ENCODE results near the gene AUP1. TPM values are rescaled to one million over a fixed set of nuclear protein-coding genes. Genes with fewer than 3 reads are reported as not detected.

Gene AUP1
- total and polyA plus RNA-seq, 2 of the 8 experiments (the other 6 are each of a cell fraction or from before 2014, with no cell fraction given), result 83.4 to 121 TPM

- DNase-seq (ENCODE audit: low read depth in 1 of 2, low spot score in 2 of 2), result no peak
- Histone ChIP-seq H3K23ac (ENCODE audit: insufficient read length) (no peak overlapping the region), H3K27ac (ENCODE audit: low read depth, low read length) (peak overlapping the region; percentile 90), H3K4me3 (ENCODE audit: extremely low read depth in 1 of 4, insufficient read depth in 2 of 4, low read depth in 3 of 4, low read length in 4 of 4) (peak overlapping the region; percentile 85 to 99 (median 92)), H3K36me3 (ENCODE audit: control insufficient read depth in 2 of 4, insufficient read depth in 4 of 4, low read length in 3 of 4) (peaks cover 6 to 27% (median 24%) of the 10 kb centered on the region in 4 experiments; a peak in 7 of 8 replicates), H4K20me1 (replicated peaks in 1 of 2; ENCODE audit: control insufficient read depth in 1 of 2, insufficient read depth in 2 of 2, low read length in 2 of 2) (peaks cover 3 to 6% of the 10 kb centered on the region in 2 experiments), H4K91ac (replicated peaks; ENCODE audit: insufficient read length, low read length) (peak overlapping the region; percentile 48), H3K9me3 (ENCODE audit: insufficient read depth in 2 of 2, low read depth in 1 of 2, low read length in 1 of 2) (no peaks in the 10 kb centered on the region), H2BK20ac (ENCODE audit: low read length) (no peak overlapping the region), H2AFZ (ENCODE audit: low read length) (peak overlapping the region; percentile 93; the same call in 1 of the 2 replicates), H2BK120ac (replicated peaks; ENCODE audit: low read depth, low read length) (no peak overlapping the region), H3K79me2 (ENCODE audit: control insufficient read depth in 1 of 2, insufficient read depth in 2 of 2, low read length in 2 of 2) (peaks cover 0 to 18% of the 10 kb centered on the region in 2 experiments; a peak in 2 of 4 replicates), H4K5ac (ENCODE audit: insufficient read length, low read depth, low read length) (peak overlapping the region; percentile 81), H2BK12ac (ENCODE audit: low read depth, low read length) (no peak overlapping the region; the same call in 1 of the 2 replicates), H3K18ac (ENCODE audit: extremely low read depth, low read length) (peak overlapping the region; percentile 85; the same call in 1 of the 2 replicates), H3K9ac (replicated peaks in 1 of 4; ENCODE audit: extremely low read depth in 1 of 4, low read depth in 3 of 4, low read length in 3 of 4) (peak overlapping the region; percentile 89 to 95 (median 94)), H3K79me1 (ENCODE audit: low read depth, low read length) (peaks cover 10% of the 10 kb centered on the region), H3K4me2 (ENCODE audit: insufficient read depth in 1 of 2, low read depth in 2 of 2, low read length in 2 of 2) (peak overlapping the region; percentile 60 to 94), H4K8ac (ENCODE audit: extremely low read depth, insufficient read depth, low read length) (peak overlapping the region; percentile 97; the same call in 1 of the 2 replicates), H2BK5ac (ENCODE audit: low read depth, low read length) (peak overlapping the region; percentile 94), H3K23me2 (ENCODE audit: low read depth, low read length) (peaks cover 9% of the 10 kb centered on the region; the same call in 1 of the 2 replicates), H3K27me3 (replicated peaks in 1 of 4; ENCODE audit: control insufficient read depth in 3 of 4, extremely low read depth in 1 of 4, insufficient read depth in 3 of 4, low read length in 3 of 4) (no peaks in the 10 kb centered on the region; a peak in 1 of 7 replicates), H2BK15ac (ENCODE audit: low read length) (peak overlapping the region; percentile 63; the same call in 1 of the 2 replicates), H2AK5ac (ENCODE audit: low read depth, low read length) (peak overlapping the region; percentile 61; the same call in 1 of the 2 replicates), H3K4ac (replicated peaks; ENCODE audit: insufficient read length, low read depth, low read length) (peak overlapping the region; percentile 87), H3K56ac (replicated peaks; ENCODE audit: insufficient read length, low read depth, low read length) (peak overlapping the region; percentile 75), H3K14ac (ENCODE audit: insufficient read length) (no peak overlapping the region), H3K4me1 (replicated peaks in 1 of 4; ENCODE audit: control insufficient read depth in 3 of 4, insufficient read depth in 4 of 4, low read length in 3 of 4) (peaks cover 4 to 13% (median 6%) of the 10 kb centered on the region in 4 experiments; a peak in 6 of 7 replicates)
- TF ChIP-seq PHF8 (conservative IDR thresholded peaks at IDR 0.05; ENCODE audit: low read depth, low read length) (no peak), BACH1 (IDR thresholded peaks at IDR 0.05; ENCODE audit: low read length) (0 out of 2 replicates have a peak, but pooled peaks have one; percentile 1), MAX (IDR thresholded peaks at IDR 0.05) (peak; percentile 58)
- ChIA-PET POLR2A (ENCODE audit: partially characterized antibody) (interaction anchor here (0.8 to 5.9 kb wide), 19 partner anchors 9 to 103 kb away, joined by 3 to 73 read pairs (median 9); partner anchors contain the start of genes CCDC142, LBX2, LOXL3 and MRPL53), CTCF (ENCODE audit: partially characterized antibody) (interaction anchor here (1.0 to 7.0 kb wide), 7 partner anchors 10 to 59 kb away, joined by 3 to 53 read pairs (median 4); partner anchors contain the start of genes CCDC142, MRPL53 and TTC31)
- WGBS, 2 experiments (ENCODE audit: extremely low coverage in 1 of 2, insufficient coverage in 1 of 2, insufficient read length in 1 of 2, insufficient replicate concordance in 2 of 2, low coverage in 1 of 2, low lambda C conversion rate in 2 of 2, missing lambda C conversion rate in 1 of 2), result 17% methylated on average over 29 of the region's 29 CpGs; no CpG with 5 or more reads in 1 of the 2 experiments
- no peak for FAIRE-seq
Measured at GRCh38 chr2:74528600-74529356, 728 bp downstream of the AUP1 start.
